Uterus (tissue), 4 donors: ENCODE measurements around the gene ADK. TPM values are rescaled to one million over a fixed set of nuclear protein-coding genes. Genes with fewer than 3 reads are reported as not detected.

ENCODE experiments used
- DNase-seq, 2 donors: peaks; one replicate each; pipeline ENCODE4 v3.0.0-alpha.2; 2019 to 2020
- H3K27ac ChIP-seq, 2 donors: fragments of 200-600 bp; sonication (generic); 1 replicate in 1 of 2; 2 replicates in 1 of 2; pipeline ENCODE4 v1.5.1; 2016 to 2018
- H3K27me3 ChIP-seq, 2 donors: fragments of 200-600 bp; sonication (generic); one replicate each; pipeline ENCODE4 v1.5.1; 2018 to 2019; ENCODE audit warnings: control low read depth in 1 of 2
- H3K36me3 ChIP-seq, 2 donors: fragments of 200-600 bp; sonication (generic); one replicate each; pipeline ENCODE4 v1.5.1; 2019; ENCODE audit warnings: control low read depth in 1 of 2
- H3K4me1 ChIP-seq, 2 donors: fragments of 200-600 bp; sonication (generic); one replicate each; pipeline ENCODE4 v1.5.1; 2018 to 2019; ENCODE audit warnings: control low read depth in 1 of 2
- H3K4me3 ChIP-seq, 2 donors: fragments of 200-600 bp; sonication (generic); 1 replicate in 1 of 2; 2 replicates in 1 of 2; pipeline ENCODE4 v1.5.1; 2018 to 2019; ENCODE audit warnings: mild to moderate bottlenecking in 1 of 2
- H3K9me3 ChIP-seq, 2 donors: fragments of 200-600 bp; sonication (generic); one replicate each; pipeline ENCODE4 v1.5.1; 2019; ENCODE audit warnings: control low read depth in 1 of 2
- POLR2A ChIP-seq, 2 donors: fragments of 450-650 bp; IDR thresholded peaks; one replicate each; pipeline ENCODE4 v1.6.1; 2016; ENCODE audit warnings: antibody characterized with exemption in 2 of 2, mild to moderate bottlenecking in 1 of 2, moderate library complexity in 1 of 2
- intact Hi-C: fragments of 100-400 bp; cut with DNase I; formaldehyde crosslinking; loops from one replicate; pipeline ENCODE4 v1.15.1; 2023; ENCODE audit warnings: low total_unique reads
- total RNA-seq, 4 donors: library from RNA; depleted of rRNA in 3 of 4; stranded (reverse); fragments of >200 nt in 3 of 4; gene quantifications; one replicate each; pipeline versions ENCODE4 v1.1.0 to v1.2.4, GENCODE V29; 2014 to 2023
- TF ChIP-seq, protein P1 (sequence below), 4 experiments: fragments of 200-600 bp in 2 of 4; fragments of 450-650 bp in 2 of 4; sonication (generic) in 2 of 4; IDR thresholded peaks; one replicate each; pipeline ENCODE4 v1.5.1; 2016 to 2019; ENCODE audit warnings: antibody characterized with exemption in 4 of 4, mild to moderate bottlenecking in 2 of 4, moderate library complexity in 1 of 4
- donor health status: DM: yes; HTN: yes; CAD: no.

The ADK gene
- total RNA-seq, 4 donors from 2014 or later: 12.6 to 41.1 (median 19.0) TPM

DNA sequence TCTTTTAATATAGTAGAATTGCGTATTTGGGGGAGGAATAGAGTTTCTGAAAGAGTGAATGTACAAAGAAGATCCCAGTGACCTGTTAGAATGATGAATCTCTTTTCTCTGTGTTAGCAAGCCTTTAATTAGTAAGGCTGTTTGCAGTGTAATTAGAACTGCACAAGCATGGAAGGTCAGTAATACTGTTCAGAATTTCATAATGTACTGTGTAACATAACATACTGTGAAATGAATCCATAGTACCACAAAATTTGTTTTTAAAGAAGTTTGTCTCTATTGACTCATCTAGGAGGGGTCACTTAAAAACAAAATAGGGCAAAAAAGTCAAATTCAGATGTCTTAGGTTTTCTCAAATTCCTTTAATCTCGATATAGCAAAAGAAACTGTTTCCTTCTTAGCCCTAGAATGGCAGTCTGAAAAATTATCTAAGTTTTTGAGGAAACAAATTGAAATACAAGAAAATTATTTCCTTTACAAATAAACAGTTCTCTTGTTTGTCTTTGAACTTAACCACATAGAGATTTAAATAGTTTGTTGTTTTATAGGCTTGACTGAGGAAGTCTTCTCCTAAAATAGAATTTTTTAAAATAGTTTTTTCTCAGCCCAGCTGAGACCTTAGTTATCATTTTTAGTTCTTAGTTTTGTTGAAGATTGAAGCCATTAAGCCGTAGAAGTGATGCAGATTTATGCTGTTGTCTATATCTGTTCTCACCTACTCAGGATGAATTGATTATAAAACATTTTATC lies 12.5 kb downstream of the ADK start:
- Histone ChIP-seq H3K27ac (no peak overlapping the region), H3K4me3 (no peak overlapping the region), H3K4me1 (no peaks in the 10 kb centered on the region), H3K9me3 (no peaks in the 10 kb centered on the region), H3K27me3 (no peaks in the 10 kb centered on the region), H3K36me3 (no peaks in the 10 kb centered on the region)
- no peak for DNase-seq
- TF ChIP-seq POLR2A (IDR thresholded peaks at IDR 0.05): no peak
- TF ChIP-seq, protein P1, sequence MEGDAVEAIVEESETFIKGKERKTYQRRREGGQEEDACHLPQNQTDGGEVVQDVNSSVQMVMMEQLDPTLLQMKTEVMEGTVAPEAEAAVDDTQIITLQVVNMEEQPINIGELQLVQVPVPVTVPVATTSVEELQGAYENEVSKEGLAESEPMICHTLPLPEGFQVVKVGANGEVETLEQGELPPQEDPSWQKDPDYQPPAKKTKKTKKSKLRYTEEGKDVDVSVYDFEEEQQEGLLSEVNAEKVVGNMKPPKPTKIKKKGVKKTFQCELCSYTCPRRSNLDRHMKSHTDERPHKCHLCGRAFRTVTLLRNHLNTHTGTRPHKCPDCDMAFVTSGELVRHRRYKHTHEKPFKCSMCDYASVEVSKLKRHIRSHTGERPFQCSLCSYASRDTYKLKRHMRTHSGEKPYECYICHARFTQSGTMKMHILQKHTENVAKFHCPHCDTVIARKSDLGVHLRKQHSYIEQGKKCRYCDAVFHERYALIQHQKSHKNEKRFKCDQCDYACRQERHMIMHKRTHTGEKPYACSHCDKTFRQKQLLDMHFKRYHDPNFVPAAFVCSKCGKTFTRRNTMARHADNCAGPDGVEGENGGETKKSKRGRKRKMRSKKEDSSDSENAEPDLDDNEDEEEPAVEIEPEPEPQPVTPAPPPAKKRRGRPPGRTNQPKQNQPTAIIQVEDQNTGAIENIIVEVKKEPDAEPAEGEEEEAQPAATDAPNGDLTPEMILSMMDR (IDR thresholded peaks at IDR 0.05): no peak
- intact Hi-C loops: no loop called here

DNA sequence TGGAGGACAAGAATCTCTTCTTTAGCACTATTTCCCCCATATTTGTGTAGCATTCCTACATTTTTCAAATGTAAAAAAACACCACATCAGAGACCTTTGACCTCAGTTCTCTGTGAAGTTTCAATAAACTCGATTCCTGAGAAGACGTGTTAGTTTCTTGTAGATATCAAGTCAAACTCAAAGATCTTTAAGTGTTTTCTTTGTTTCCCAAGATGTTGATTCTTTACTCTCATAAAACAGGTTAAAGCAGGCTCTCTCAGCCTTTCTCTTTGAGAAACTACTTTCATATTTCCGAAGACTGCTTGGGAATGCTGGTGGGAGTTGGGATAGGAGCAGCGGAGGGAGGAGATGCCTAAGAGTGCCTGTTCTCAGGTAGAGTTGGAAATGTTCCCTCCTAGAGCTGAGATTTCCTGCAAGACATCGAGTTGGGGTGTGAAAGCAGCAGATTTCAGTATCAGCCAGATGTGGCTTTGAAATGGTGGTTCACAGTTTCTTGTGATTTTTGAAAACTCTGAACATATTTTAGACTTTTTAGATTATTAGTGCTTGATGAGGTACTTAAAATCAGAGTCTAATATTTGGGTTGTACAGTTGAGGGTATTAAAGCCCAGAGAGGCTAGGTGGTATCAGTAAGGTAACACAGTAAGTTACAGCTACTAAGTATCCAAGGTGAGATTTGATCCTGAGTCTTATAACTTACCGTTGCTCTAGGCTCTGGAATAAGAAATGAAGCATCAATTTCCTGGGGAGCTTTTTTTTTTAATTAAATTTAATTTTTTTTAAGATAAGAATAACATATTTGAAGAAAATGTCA lies 13.9 kb downstream of the ADK start:
- intact Hi-C loops: no loop called here
- no peak overlapping the region for H3K27ac ChIP-seq
- TF ChIP-seq POLR2A (IDR thresholded peaks at IDR 0.05): no peak
- TF ChIP-seq, protein P1 (IDR thresholded peaks at IDR 0.05): no peak

DNA sequence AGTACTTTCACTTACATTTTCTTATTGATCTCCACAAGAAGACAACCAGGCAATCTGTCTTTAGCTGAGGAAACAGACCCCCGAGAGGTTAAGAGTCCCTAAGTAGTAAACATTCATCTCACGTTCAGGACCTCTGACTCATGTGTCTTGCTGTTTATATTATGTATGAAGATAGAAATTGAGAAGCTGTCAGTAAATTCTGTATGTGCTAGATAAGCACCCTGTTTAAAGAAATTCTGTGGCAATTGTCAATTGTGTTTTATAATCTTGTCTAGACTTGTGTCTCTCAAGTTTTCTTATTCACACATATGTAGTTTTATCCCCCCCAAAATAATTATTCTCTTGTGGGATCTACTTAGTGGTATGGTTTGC lies 14.5 kb downstream of the ADK start:
- no peak for DNase-seq
- no peak overlapping the region for H3K4me3 ChIP-seq
- intact Hi-C loops: no loop called here
- no peak overlapping the region for H3K27ac ChIP-seq
- H3K9me3 ChIP-seq: no peaks in the 10 kb centered on the region
- no peaks in the 10 kb centered on the region for H3K4me1 ChIP-seq
- no peaks in the 10 kb centered on the region for H3K27me3 ChIP-seq
- TF ChIP-seq, protein P1 (IDR thresholded peaks at IDR 0.05): no peak
- no peak for TF ChIP-seq POLR2A (IDR thresholded peaks at IDR 0.05)
- H3K36me3 ChIP-seq: no peaks in the 10 kb centered on the region

More for the DNA sequence above, 13.9 kb downstream of the ADK start:
- no peaks in the 10 kb centered on the region for H3K4me1 ChIP-seq
- no peaks in the 10 kb centered on the region for H3K27me3 ChIP-seq
- DNase-seq: no peak
- H3K9me3 ChIP-seq: no peaks in the 10 kb centered on the region
- no peak overlapping the region for H3K4me3 ChIP-seq
- no peaks in the 10 kb centered on the region for H3K36me3 ChIP-seq

DNA sequence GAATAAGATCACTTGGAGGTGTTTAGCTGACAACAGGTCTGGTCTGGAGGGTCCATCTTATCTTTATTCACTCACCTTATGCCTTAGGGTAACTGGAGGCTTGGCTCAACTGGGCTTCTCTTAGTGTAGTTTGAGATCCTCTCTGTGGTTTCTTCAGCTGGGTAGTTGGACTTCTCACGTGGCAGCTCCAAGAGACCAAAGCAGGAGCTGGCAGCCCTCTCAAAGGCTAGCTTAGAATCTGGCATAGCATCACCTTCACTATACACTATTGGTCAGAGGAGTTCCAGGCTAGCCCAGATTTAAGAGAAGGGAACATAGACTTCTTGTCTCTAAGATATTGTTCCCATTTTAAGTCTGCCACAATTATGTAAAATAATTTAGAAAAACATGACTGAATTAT lies 16.4 kb downstream of the ADK start:
- intact Hi-C loops: no loop called here
- Histone ChIP-seq H3K27ac (no peak overlapping the region), H3K4me1 (no peaks in the 10 kb centered on the region), H3K9me3 (no peaks in the 10 kb centered on the region), H3K4me3 (no peak overlapping the region), H3K36me3 (no peaks in the 10 kb centered on the region), H3K27me3 (no peaks in the 10 kb centered on the region)
- no peak for DNase-seq
- TF ChIP-seq, protein P1 (IDR thresholded peaks at IDR 0.05): no peak
- TF ChIP-seq POLR2A (IDR thresholded peaks at IDR 0.05): no peak

DNA sequence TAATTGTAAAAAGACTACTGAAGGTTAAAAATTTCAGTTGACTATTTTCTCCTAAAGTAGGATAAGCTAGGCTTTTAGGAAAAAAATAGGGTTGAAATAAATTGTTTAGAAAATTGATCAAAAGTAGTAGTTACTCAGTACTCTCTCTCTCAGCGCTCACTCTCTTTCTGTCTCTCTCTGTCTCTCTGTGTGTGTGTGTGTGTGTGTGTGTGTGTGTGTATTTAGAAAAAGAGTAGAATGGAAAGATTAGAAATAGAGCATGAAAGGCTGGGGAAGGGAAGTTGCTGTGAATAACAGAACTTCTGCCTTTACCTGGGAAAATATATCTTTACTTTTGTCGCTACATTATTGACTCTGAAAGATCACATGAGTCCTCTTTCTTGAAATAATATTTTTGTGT lies 20.6 kb downstream of the ADK start:
- H3K4me3 ChIP-seq: no peak overlapping the region
- no peak for TF ChIP-seq POLR2A (IDR thresholded peaks at IDR 0.05)
- TF ChIP-seq, protein P1 (IDR thresholded peaks at IDR 0.05): no peak
- intact Hi-C loops: no loop called here
- H3K36me3 ChIP-seq: no peaks in the 10 kb centered on the region
- no peaks in the 10 kb centered on the region for H3K4me1 ChIP-seq
- DNase-seq: no peak
- no peaks in the 10 kb centered on the region for H3K27me3 ChIP-seq
- H3K27ac ChIP-seq: no peak overlapping the region
- H3K9me3 ChIP-seq: no peaks in the 10 kb centered on the region
